IMR-90 (cell line): ENCODE data around the gene PPP1R13B. TPM values are rescaled to one million over a fixed set of nuclear protein-coding genes. Genes with fewer than 3 reads are reported as not detected.

Experiments used
- ATAC-seq: fragments of 200-7000 bp; cut with Tn5 transposase; 2 replicates; pipeline ENCODE4 v1.9.1; 2020; ENCODE audit warnings: low read depth, mild to moderate bottlenecking, moderate library complexity
- BruUV-seq: library from RNA; stranded (reverse); fragments of 400-500 nt; replicated peaks from 2 replicates; lab custom pipeline; 2021; lab: Mats Ljungman, UMichigan
- CTCF ChIA-PET: fragments of 300-600 bp; formaldehyde crosslinking; extraction: SDS; loops from one replicate; lab custom pipeline; 2021; ENCODE audit warnings: antibody characterized with exemption; lab: Yijun Ruan, JAX
- POLR2A ChIA-PET: fragments of 300-600 bp; sonication (Branson Sonifier 250); formaldehyde crosslinking; loops from one replicate; lab custom pipeline; 2022; ENCODE audit warnings: antibody characterized with exemption; ENCODE audit not compliant: unreplicated experiment; lab: Charles Lee
- DNase-seq: peaks from one replicate; pipeline ENCODE4 v3.0.0; 2013
- H2AFZ ChIP-seq: replicated peaks from 2 replicates; pipeline ENCODE3; 2013; ENCODE audit warnings: low read length, mild to moderate bottlenecking; ENCODE audit not compliant: poor library complexity
- H2AK5ac ChIP-seq: 2 replicates; pipeline ENCODE4 v1.6.1; 2013; ENCODE audit warnings: low read depth, low read length, inconsistent platforms
- H2AK9ac ChIP-seq: replicated peaks from 2 replicates; pipeline ENCODE3; 2013; ENCODE audit warnings: mild to moderate bottlenecking, low read depth, low read length, moderate library complexity; ENCODE audit not compliant: poor library complexity
- H2BK120ac ChIP-seq: 2 replicates; pipeline ENCODE4 v1.6.1; 2013; ENCODE audit warnings: low read depth, low read length, inconsistent platforms
- H2BK15ac ChIP-seq: 3 replicates; pipeline ENCODE4 v1.6.1; 2013; ENCODE audit warnings: low read depth, low read length, inconsistent platforms
- H2BK20ac ChIP-seq: 2 replicates; pipeline ENCODE4 v1.6.1; 2013; ENCODE audit warnings: low read depth, mild to moderate bottlenecking, inconsistent platforms, low read length, moderate library complexity
- H2BK5ac ChIP-seq: 2 replicates; pipeline ENCODE4 v1.6.1; 2013; ENCODE audit warnings: mild to moderate bottlenecking, low read depth, low read length, inconsistent platforms; ENCODE audit not compliant: poor library complexity, severe bottlenecking
- H3K14ac ChIP-seq: replicated peaks from 2 replicates; pipeline ENCODE4 v1.6.1; 2013; ENCODE audit warnings: low read depth, low read length, inconsistent platforms
- H3K18ac ChIP-seq: 2 replicates; pipeline ENCODE4 v1.6.1; 2013; ENCODE audit warnings: low read depth, low read length, control low read depth
- H3K23ac ChIP-seq: 2 replicates; pipeline ENCODE4 v1.6.1; 2013; ENCODE audit warnings: low read depth, low read length, inconsistent platforms
- H3K27ac ChIP-seq: 2 replicates; pipeline ENCODE4 v1.5.1; 2013; ENCODE audit warnings: mild to moderate bottlenecking, control low read depth, low read length; ENCODE audit not compliant: insufficient read depth
- H3K27me3 ChIP-seq: 2 replicates; pipeline ENCODE4 v1.6.1; 2013; ENCODE audit warnings: low read length; ENCODE audit not compliant: control insufficient read depth, insufficient read depth
- H3K36me3 ChIP-seq: 2 replicates; pipeline ENCODE4 v1.6.1; 2013; ENCODE audit warnings: low read length, mixed read lengths; ENCODE audit not compliant: control insufficient read depth, insufficient read depth
- H3K4ac ChIP-seq: 2 replicates; pipeline ENCODE4 v1.6.1; 2013; ENCODE audit warnings: low read depth, low read length, inconsistent platforms
- H3K4me1 ChIP-seq: 2 replicates; pipeline ENCODE4 v1.6.1; 2013; ENCODE audit warnings: low read length, mixed read lengths; ENCODE audit not compliant: control insufficient read depth, insufficient read depth
- H3K4me2 ChIP-seq: 2 replicates; pipeline ENCODE4 v1.6.1; 2013; ENCODE audit warnings: low read depth, mild to moderate bottlenecking, control low read depth, low read length, moderate library complexity
- H3K4me3 ChIP-seq: 2 replicates; pipeline ENCODE4 v1.5.1; 2013; ENCODE audit warnings: low read depth, mild to moderate bottlenecking, control low read depth, low read length, moderate library complexity; ENCODE audit not compliant: insufficient read depth
- H3K56ac ChIP-seq: 2 replicates; pipeline ENCODE4 v1.6.1; 2013; ENCODE audit warnings: low read length, inconsistent platforms; ENCODE audit not compliant: insufficient read depth; ENCODE audit errors: extremely low read depth
- H3K79me1 ChIP-seq, 2 experiments: 2 replicates each; pipeline ENCODE4 v1.6.1; 2013; ENCODE audit warnings: low read length in 2 of 2, inconsistent platforms in 1 of 2, low read depth in 1 of 2
- H3K9ac ChIP-seq: 2 replicates; pipeline ENCODE4 v1.6.1; 2013; ENCODE audit warnings: low read depth, low read length, control low read depth
- H3K9me1 ChIP-seq: 2 replicates; pipeline ENCODE4 v1.6.1; 2013; ENCODE audit warnings: low read length, inconsistent platforms; ENCODE audit not compliant: insufficient read depth
- H3K9me3 ChIP-seq: 2 replicates; pipeline ENCODE4 v1.6.1; 2013; ENCODE audit warnings: low read length; ENCODE audit not compliant: control insufficient read depth, insufficient read depth
- H4K20me1 ChIP-seq: 2 replicates; pipeline ENCODE4 v1.6.1; 2013; ENCODE audit warnings: low read length, inconsistent platforms; ENCODE audit not compliant: insufficient read depth
- H4K5ac ChIP-seq: 2 replicates; pipeline ENCODE4 v1.6.1; 2013; ENCODE audit warnings: mild to moderate bottlenecking, low read depth, low read length, control low read depth
- H4K8ac ChIP-seq, 2 experiments: 2 replicates each; pipeline ENCODE4 v1.6.1; 2013; ENCODE audit warnings: low read depth in 2 of 2, low read length in 2 of 2, control low read depth in 1 of 2, inconsistent platforms in 1 of 2
- H4K91ac ChIP-seq: 2 replicates; pipeline ENCODE4 v1.6.1; 2013; ENCODE audit warnings: low read depth, low read length, inconsistent platforms; ENCODE audit not compliant: insufficient read depth
- CHD1 ChIP-seq: IDR thresholded peaks from 2 replicates; pipeline ENCODE4 v1.6.1; 2012; ENCODE audit warnings: low read depth, low read length, improper control_type of control experiment
- MAFK ChIP-seq: IDR thresholded peaks from 2 replicates; pipeline ENCODE4 v1.6.1; 2012; ENCODE audit warnings: low read depth, low read length, improper control_type of control experiment
- MAZ ChIP-seq: IDR thresholded peaks from 2 replicates; pipeline ENCODE4 v1.6.1; 2012; ENCODE audit warnings: low read depth, mild to moderate bottlenecking, low read length, improper control_type of control experiment, moderate library complexity, borderline replicate concordance
- MXI1 ChIP-seq: IDR thresholded peaks from 2 replicates; pipeline ENCODE4 v1.6.1; 2012; ENCODE audit warnings: low read depth, mild to moderate bottlenecking, low read length, moderate library complexity, borderline replicate concordance
- NFE2L2 ChIP-seq: fragments of 150-350 bp; IDR thresholded peaks from 2 replicates; pipeline ENCODE4 v1.6.1; 2016; ENCODE audit warnings: low read depth, mild to moderate bottlenecking, low read length
- POLR2A ChIP-seq: IDR thresholded peaks from 2 replicates; pipeline ENCODE4 v1.6.1; 2012; ENCODE audit warnings: mild to moderate bottlenecking, low read depth, low read length
- RAD21 ChIP-seq: IDR thresholded peaks from 2 replicates; pipeline ENCODE4 v1.6.1; 2012; ENCODE audit warnings: low read length, improper control_type of control experiment
- RCOR1 ChIP-seq: IDR thresholded peaks from 2 replicates; pipeline ENCODE4 v1.6.1; 2012; ENCODE audit warnings: mild to moderate bottlenecking, low read length, improper control_type of control experiment; ENCODE audit not compliant: insufficient replicate concordance
- SMC3 ChIP-seq: fragments of 150-350 bp; IDR thresholded peaks from 2 replicates; pipeline ENCODE4 v1.6.1; 2016; ENCODE audit warnings: low read depth, mild to moderate bottlenecking, antibody characterized with exemption, low read length, moderate library complexity
- WGBS, 2 experiments: methylation state at CpG; one replicate each; pipeline versions ENCODE4 v1.1.5 to v1.1.7; 2013; ENCODE audit warnings: missing lambda C conversion rate in 2 of 2; ENCODE audit not compliant: insufficient read length in 1 of 2; ENCODE audit errors: extremely low coverage in 2 of 2; 5-methylcytosine and 5-hydroxymethylcytosine counted together
- dilution Hi-C: fragments of 300-500 bp; cut with HindIII; formaldehyde crosslinking; loops from one replicate; pipeline ENCODE4 v1.14.3; 2018; ENCODE audit warnings: low sequenced_read_pairs; ENCODE audit not compliant: unreplicated experiment
- in situ Hi-C: fragments of 300-500 bp; cut with MboI; formaldehyde crosslinking; loops from 3 replicates; pipeline ENCODE4 v1.14.3; 2019; ENCODE audit warnings: low sequenced_read_pairs, inconsistent platforms, mixed read lengths
- intact Hi-C: fragments of 100-400 bp; cut with micrococcal nuclease; formaldehyde crosslinking; loops from 2 replicates; pipeline ENCODE4 v1.10.0; 2022
- polyA plus RNA-seq, 3 experiments: library from polyadenylated mRNA; depleted of rRNA; stranded (reverse); fragments of >200 nt; gene quantifications; 2 replicates each; pipeline ENCODE4 v1.2.3, GENCODE V29; 2012; ENCODE audit warnings: low replicate concordance in 1 of 3
- total RNA-seq: library from RNA; depleted of rRNA; stranded (reverse); fragments of >200 nt; gene quantifications from 2 replicates; pipeline ENCODE4 v1.2.3, GENCODE V29; 2012
- TF ChIP-seq, protein P1 (sequence below): fragments of 150-350 bp; IDR thresholded peaks from 2 replicates; pipeline ENCODE4 v1.6.1; 2017; ENCODE audit warnings: mild to moderate bottlenecking, antibody characterized with exemption, low read length, low read depth
- TF ChIP-seq, protein P2 (sequence below): conservative IDR thresholded peaks from 2 replicates; pipeline ENCODE4 v1.5.1; 2012; ENCODE audit warnings: mild to moderate bottlenecking, low read depth, low read length, improper control_type of control experiment
- TF ChIP-seq, protein P3 (sequence below): fragments of 150-350 bp; IDR thresholded peaks from 2 replicates; pipeline ENCODE4 v1.6.1; 2016; ENCODE audit warnings: low read depth, mild to moderate bottlenecking, low read length, moderate library complexity, borderline replicate concordance

The PPP1R13B gene
- total and polyA plus RNA-seq, 2 of the 4 experiments (the other 2 are of a cell fraction), result 1.6 to 2.8 TPM

DNA sequence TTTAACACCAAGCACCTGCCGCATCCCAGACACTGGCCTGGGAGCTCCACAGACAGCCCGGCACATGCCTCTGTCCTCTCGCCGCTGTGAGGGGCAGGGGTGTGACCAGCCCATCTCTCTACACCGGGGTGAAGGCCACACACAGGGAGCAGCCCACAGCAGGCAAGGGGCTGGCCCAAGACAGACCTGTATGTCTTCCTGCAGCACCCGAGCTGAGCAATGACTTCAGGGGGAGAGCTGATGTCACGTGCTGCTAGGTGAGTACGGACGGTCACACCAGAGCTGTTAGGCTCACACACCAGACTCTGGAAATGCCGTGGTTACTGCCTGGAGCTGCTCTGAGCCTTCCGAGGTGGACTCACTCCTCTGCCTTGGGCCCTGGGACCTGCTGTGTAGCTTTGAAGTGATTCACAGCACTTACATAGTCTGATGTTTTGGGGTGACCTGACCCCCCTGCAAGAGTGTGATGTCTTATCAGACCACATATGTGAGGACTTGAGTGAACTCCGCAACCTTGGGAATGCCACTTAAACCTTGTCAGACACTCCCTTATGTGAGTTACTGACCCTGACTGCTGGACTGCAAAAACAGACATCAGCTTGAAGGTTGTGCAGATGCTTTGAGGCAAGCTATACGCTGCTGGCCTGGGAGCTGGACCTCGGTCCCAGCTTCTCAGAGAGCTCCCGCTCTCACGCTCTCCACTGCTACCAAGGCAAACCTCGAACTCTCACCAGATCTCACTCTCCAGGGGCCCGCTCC lies 133.9 kb downstream of the PPP1R13B start:
- Histone ChIP-seq H2BK20ac (no peak overlapping the region), H2BK5ac (no peak overlapping the region), H2AK9ac (peak overlapping the region; percentile 11), H3K14ac (no peak overlapping the region), H3K56ac (no peak overlapping the region), H4K5ac (no peak overlapping the region), H2AFZ (no peak overlapping the region), H3K27me3 (no peaks in the 10 kb centered on the region), H2BK120ac (no peak overlapping the region), H3K4me2 (no peak overlapping the region), H3K9me1 (peaks cover 4% of the 10 kb centered on the region), H3K9me3 (no peaks in the 10 kb centered on the region), H3K23ac (no peak overlapping the region), H3K36me3 (peaks cover 7% of the 10 kb centered on the region), H2BK15ac (no peak overlapping the region), H4K8ac (no peak overlapping the region), H4K91ac (no peak overlapping the region), H3K4me3 (no peak overlapping the region), H2AK5ac (no peak overlapping the region), H3K4ac (no peak overlapping the region), H3K9ac (no peak overlapping the region), H3K4me1 (peaks cover 6% of the 10 kb centered on the region), H3K79me1 (peaks cover 28 to 74% of the 10 kb centered on the region in 2 experiments), H3K27ac (no peak overlapping the region), H3K18ac (no peak overlapping the region), H4K20me1 (peaks cover 26% of the 10 kb centered on the region)
- no peak for ATAC-seq
- no TSS peak for BruUV-seq
- TF ChIP-seq, protein P1, sequence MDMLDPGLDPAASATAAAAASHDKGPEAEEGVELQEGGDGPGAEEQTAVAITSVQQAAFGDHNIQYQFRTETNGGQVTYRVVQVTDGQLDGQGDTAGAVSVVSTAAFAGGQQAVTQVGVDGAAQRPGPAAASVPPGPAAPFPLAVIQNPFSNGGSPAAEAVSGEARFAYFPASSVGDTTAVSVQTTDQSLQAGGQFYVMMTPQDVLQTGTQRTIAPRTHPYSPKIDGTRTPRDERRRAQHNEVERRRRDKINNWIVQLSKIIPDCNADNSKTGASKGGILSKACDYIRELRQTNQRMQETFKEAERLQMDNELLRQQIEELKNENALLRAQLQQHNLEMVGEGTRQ, result no peak
- TF ChIP-seq CHD1 (no peak), RAD21 (no peak), RCOR1 (no peak), POLR2A (no peak), SMC3 (no peak), NFE2L2 (no peak), MXI1 (no peak), MAFK (no peak), MAZ (no peak)
- TF ChIP-seq, protein P2, sequence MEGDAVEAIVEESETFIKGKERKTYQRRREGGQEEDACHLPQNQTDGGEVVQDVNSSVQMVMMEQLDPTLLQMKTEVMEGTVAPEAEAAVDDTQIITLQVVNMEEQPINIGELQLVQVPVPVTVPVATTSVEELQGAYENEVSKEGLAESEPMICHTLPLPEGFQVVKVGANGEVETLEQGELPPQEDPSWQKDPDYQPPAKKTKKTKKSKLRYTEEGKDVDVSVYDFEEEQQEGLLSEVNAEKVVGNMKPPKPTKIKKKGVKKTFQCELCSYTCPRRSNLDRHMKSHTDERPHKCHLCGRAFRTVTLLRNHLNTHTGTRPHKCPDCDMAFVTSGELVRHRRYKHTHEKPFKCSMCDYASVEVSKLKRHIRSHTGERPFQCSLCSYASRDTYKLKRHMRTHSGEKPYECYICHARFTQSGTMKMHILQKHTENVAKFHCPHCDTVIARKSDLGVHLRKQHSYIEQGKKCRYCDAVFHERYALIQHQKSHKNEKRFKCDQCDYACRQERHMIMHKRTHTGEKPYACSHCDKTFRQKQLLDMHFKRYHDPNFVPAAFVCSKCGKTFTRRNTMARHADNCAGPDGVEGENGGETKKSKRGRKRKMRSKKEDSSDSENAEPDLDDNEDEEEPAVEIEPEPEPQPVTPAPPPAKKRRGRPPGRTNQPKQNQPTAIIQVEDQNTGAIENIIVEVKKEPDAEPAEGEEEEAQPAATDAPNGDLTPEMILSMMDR, result no peak
- TF ChIP-seq, protein P3, sequence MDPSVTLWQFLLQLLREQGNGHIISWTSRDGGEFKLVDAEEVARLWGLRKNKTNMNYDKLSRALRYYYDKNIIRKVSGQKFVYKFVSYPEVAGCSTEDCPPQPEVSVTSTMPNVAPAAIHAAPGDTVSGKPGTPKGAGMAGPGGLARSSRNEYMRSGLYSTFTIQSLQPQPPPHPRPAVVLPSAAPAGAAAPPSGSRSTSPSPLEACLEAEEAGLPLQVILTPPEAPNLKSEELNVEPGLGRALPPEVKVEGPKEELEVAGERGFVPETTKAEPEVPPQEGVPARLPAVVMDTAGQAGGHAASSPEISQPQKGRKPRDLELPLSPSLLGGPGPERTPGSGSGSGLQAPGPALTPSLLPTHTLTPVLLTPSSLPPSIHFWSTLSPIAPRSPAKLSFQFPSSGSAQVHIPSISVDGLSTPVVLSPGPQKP, result no peak
- POLR2A ChIA-PET, result no interaction called here
- CTCF ChIA-PET, result interaction anchor here (1.0 kb wide), 1 partner anchor 11 kb away, joined by 4 read pairs; no protein-coding TSS in a partner anchor
- in situ Hi-C loops (no loop called here), dilution Hi-C loops (no loop called here), intact Hi-C loops (no loop called here)
- no peak for DNase-seq
- WGBS, 2 experiments, result 85% methylated on average over 11 of the region's 18 CpGs; no CpG with 5 or more reads in 1 of the 2 experiments
